ENCODE data around the gene ANKRD13A. TPM values are rescaled to one million over a fixed set of nuclear protein-coding genes. Genes with fewer than 3 reads are reported as not detected.
A peak's percentile ranks its signal among the peaks of the same experiment; 100 is the strongest.
"Not testable (repeated sequence)": the region's sequence is repeated elsewhere in the genome, so short reads cannot be mapped to it uniquely, and the experiment has no call there.

The ANKRD13A gene
- total RNA-seq, 1 donor from 2014 or later = 35.4 TPM

DNA sequence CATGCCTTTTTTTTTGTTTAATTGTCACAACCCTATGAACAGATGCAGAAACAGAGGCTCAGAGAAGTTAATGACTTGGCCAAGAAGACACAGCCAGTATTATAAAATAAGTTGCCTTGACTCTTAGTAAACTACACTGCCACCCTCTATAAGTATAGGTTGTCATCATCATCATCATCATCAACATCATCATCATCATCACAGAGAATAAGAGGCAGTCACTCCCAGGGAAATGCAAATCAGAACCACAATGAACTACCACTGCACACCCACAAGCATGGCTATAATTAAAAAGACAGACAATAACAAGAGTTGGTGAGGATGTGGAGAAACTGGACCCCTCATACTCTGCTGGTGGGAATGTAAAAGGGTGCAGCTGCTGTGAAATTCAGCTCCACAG lies 72.3 kb downstream of the ANKRD13A start:
- no peak for TF ChIP-seq EZH2 (IDR thresholded peaks at IDR 0.05)
- TF ChIP-seq, protein P1, sequence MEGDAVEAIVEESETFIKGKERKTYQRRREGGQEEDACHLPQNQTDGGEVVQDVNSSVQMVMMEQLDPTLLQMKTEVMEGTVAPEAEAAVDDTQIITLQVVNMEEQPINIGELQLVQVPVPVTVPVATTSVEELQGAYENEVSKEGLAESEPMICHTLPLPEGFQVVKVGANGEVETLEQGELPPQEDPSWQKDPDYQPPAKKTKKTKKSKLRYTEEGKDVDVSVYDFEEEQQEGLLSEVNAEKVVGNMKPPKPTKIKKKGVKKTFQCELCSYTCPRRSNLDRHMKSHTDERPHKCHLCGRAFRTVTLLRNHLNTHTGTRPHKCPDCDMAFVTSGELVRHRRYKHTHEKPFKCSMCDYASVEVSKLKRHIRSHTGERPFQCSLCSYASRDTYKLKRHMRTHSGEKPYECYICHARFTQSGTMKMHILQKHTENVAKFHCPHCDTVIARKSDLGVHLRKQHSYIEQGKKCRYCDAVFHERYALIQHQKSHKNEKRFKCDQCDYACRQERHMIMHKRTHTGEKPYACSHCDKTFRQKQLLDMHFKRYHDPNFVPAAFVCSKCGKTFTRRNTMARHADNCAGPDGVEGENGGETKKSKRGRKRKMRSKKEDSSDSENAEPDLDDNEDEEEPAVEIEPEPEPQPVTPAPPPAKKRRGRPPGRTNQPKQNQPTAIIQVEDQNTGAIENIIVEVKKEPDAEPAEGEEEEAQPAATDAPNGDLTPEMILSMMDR (IDR thresholded peaks at IDR 0.05) = no peak
- no peak for TF ChIP-seq EZH2phosphoT487 (IDR thresholded peaks at IDR 0.05)
- H3K27me3 Mint-ChIP-seq (ENCODE audit: insufficient read depth, low read depth) = peaks cover 7% of the 10 kb centered on the region
- Histone ChIP-seq H3K36me3 (no peaks in the 10 kb centered on the region), H2AFZ (replicated peaks) (no peak overlapping the region), H3K4me2 (no peak overlapping the region), H4K20me1 (ENCODE audit: low read depth) (no peaks in the 10 kb centered on the region), H3K9ac (no peak overlapping the region), H3K27ac (no peak overlapping the region), H3K4me3 (no peak overlapping the region), H3K27me3 (no peaks in the 10 kb centered on the region), H3F3A (ENCODE audit: low read depth) (no peaks in the 10 kb centered on the region), H3K4me1 (no peaks in the 10 kb centered on the region), H3K79me2 (ENCODE audit: low read depth) (no peaks in the 10 kb centered on the region), H3K9me3 (ENCODE audit: low read depth) (no peaks in the 10 kb centered on the region)
- no peaks in the 10 kb centered on the region for H3K36me3 Mint-ChIP-seq
- H3K9me3 Mint-ChIP-seq = no peaks in the 10 kb centered on the region
- no peaks in the 10 kb centered on the region for H3K4me1 Mint-ChIP-seq
- no peak overlapping the region for H3K4me3 Mint-ChIP-seq
- DNase-seq (ENCODE audit: low spot score) = no peak
- H3K27ac Mint-ChIP-seq = no peak overlapping the region

- no peaks in the 10 kb centered on the region for H3K9me3 ChIP-seq (ENCODE audit: low read depth)
- no peaks in the 10 kb centered on the region for H3K36me3 Mint-ChIP-seq
- H3K4me1 ChIP-seq = no peaks in the 10 kb centered on the region
- H3K27ac Mint-ChIP-seq = no peak overlapping the region
- no peaks in the 10 kb centered on the region for H3F3A ChIP-seq (ENCODE audit: low read depth)
- TF ChIP-seq, protein P1 (IDR thresholded peaks at IDR 0.05) = no peak
- no peak for TF ChIP-seq EZH2phosphoT487 (IDR thresholded peaks at IDR 0.05)
- no peak for TF ChIP-seq EZH2 (IDR thresholded peaks at IDR 0.05)
- H2AFZ ChIP-seq (replicated peaks) = no peak overlapping the region
- no peaks in the 10 kb centered on the region for H3K4me1 Mint-ChIP-seq
- no peak overlapping the region for H3K4me3 ChIP-seq
- no peaks in the 10 kb centered on the region for H3K79me2 ChIP-seq (ENCODE audit: low read depth)
- H3K4me2 ChIP-seq = no peak overlapping the region
- no peak overlapping the region for H3K27ac ChIP-seq
- H3K4me3 Mint-ChIP-seq = no peak overlapping the region
- no peaks in the 10 kb centered on the region for H3K27me3 ChIP-seq
- DNase-seq (ENCODE audit: low spot score) = no peak
- no peaks in the 10 kb centered on the region for H4K20me1 ChIP-seq (ENCODE audit: low read depth)
- H3K27me3 Mint-ChIP-seq (ENCODE audit: insufficient read depth, low read depth) = peaks cover 7% of the 10 kb centered on the region
- H3K9ac ChIP-seq = no peak overlapping the region
- H3K9me3 Mint-ChIP-seq = no peaks in the 10 kb centered on the region
- H3K36me3 ChIP-seq = no peaks in the 10 kb centered on the region
Observed at GRCh38 chr12:110071967-110072366, 72.7 kb downstream of the ANKRD13A start.

DNA sequence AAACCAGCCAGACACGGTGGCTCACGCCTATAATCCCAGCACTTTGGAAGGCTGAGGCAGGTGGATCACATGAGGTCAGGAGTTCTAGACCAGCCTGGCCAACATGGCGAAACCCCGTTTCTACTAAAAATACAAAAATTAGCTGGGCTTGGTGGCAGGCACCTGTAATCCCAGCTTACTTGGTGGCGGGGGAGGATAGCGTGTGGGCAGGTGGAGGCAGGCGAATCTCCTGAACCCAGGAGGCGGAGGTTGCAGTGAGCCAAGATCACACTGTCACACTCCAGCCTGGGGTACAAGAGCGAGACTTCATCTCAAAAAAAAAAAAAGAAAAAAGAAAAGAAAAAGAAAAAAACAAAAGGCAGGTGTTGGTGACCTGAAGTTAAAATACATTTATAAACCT lies 73.4 kb downstream of the ANKRD13A start:
- H3K4me3 Mint-ChIP-seq; H3K36me3 ChIP-seq; H3K36me3 Mint-ChIP-seq; H2AFZ ChIP-seq (replicated peaks); H3K4me1 ChIP-seq; H3K27me3 ChIP-seq; H3K9me3 ChIP-seq (ENCODE audit: low read depth); H3K4me2 ChIP-seq; H3K4me1 Mint-ChIP-seq; H3K27ac Mint-ChIP-seq; H4K20me1 ChIP-seq (ENCODE audit: low read depth); H3K27me3 Mint-ChIP-seq (ENCODE audit: insufficient read depth, low read depth); H3F3A ChIP-seq (ENCODE audit: low read depth); H3K9me3 Mint-ChIP-seq; H3K4me3 ChIP-seq; H3K79me2 ChIP-seq (ENCODE audit: low read depth); H3K27ac ChIP-seq; H3K9ac ChIP-seq; DNase-seq (ENCODE audit: low spot score): not testable (repeated sequence)

- H3K27me3 ChIP-seq = no peaks in the 10 kb centered on the region
- no peak overlapping the region for H3K4me2 ChIP-seq
- H3K27ac ChIP-seq = no peak overlapping the region
- no peaks in the 10 kb centered on the region for H3K36me3 ChIP-seq
- no peaks in the 10 kb centered on the region for H3F3A ChIP-seq (ENCODE audit: low read depth)
- no peaks in the 10 kb centered on the region for H3K79me2 ChIP-seq (ENCODE audit: low read depth)
- Mint-ChIP-seq H3K36me3 (no peaks in the 10 kb centered on the region), H3K4me3 (peak overlapping the region; percentile 25), H3K27me3 (ENCODE audit: insufficient read depth, low read depth) (peaks cover 5% of the 10 kb centered on the region), H3K9me3 (no peaks in the 10 kb centered on the region), H3K27ac (peak overlapping the region; percentile 62), H3K4me1 (no peaks in the 10 kb centered on the region)
- no peaks in the 10 kb centered on the region for H3K4me1 ChIP-seq
- TF ChIP-seq, protein P1 (IDR thresholded peaks at IDR 0.05) = no peak
- TF ChIP-seq EZH2phosphoT487 (IDR thresholded peaks at IDR 0.05) (no peak), EZH2 (IDR thresholded peaks at IDR 0.05) (no peak)
- no peak overlapping the region for H3K4me3 ChIP-seq
- H2AFZ ChIP-seq (replicated peaks) = peak overlapping the region; percentile 50
- no peaks in the 10 kb centered on the region for H4K20me1 ChIP-seq (ENCODE audit: low read depth)
- no peaks in the 10 kb centered on the region for H3K9me3 ChIP-seq (ENCODE audit: low read depth)
- DNase-seq (ENCODE audit: low spot score) = no peak
- H3K9ac ChIP-seq = no peak overlapping the region
Observed at GRCh38 chr12:110073049-110073831, 74.0 kb downstream of the ANKRD13A start.
